Body of pancreas (tissue), 4 donors: Measurements from ENCODE around the gene DMRT3.

Source experiments
- POLR2A ChIP-seq, 3 donors: fragments of 450-650 bp; IDR thresholded peaks; one replicate each; pipeline ENCODE4 v1.6.1; 2016; ENCODE audit warnings: antibody characterized with exemption in 3 of 3, mild to moderate bottlenecking in 2 of 3
- TF ChIP-seq, protein P1 (sequence below), 7 experiments: fragments of 450-650 bp in 4 of 7; fragments of 200-600 bp in 3 of 7; sonication (generic) in 3 of 7; IDR thresholded peaks; one replicate each; pipeline ENCODE4 v1.5.1; 2016 to 2019; ENCODE audit warnings: antibody characterized with exemption in 7 of 7

DNA sequence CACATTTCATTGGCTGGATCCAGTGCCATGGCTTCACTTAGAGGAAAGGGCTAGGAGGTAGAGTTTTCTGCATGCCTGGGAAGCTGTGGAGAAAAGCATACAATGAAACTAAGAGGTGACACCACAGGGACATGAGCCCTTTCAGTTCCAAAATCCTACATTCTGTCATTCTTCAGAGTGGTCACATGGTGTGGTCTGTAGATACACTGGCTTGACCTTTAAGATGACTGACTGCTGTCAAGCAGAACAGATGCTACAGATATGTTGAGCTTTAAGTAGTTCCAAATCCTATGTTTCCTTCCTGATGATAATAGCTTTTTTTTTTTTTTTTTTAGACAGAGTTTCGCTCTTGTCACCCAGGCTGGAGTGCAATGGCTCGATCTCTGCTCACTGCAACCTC is 26.2 kb downstream of the DMRT3 start:
- TF ChIP-seq, protein P1, sequence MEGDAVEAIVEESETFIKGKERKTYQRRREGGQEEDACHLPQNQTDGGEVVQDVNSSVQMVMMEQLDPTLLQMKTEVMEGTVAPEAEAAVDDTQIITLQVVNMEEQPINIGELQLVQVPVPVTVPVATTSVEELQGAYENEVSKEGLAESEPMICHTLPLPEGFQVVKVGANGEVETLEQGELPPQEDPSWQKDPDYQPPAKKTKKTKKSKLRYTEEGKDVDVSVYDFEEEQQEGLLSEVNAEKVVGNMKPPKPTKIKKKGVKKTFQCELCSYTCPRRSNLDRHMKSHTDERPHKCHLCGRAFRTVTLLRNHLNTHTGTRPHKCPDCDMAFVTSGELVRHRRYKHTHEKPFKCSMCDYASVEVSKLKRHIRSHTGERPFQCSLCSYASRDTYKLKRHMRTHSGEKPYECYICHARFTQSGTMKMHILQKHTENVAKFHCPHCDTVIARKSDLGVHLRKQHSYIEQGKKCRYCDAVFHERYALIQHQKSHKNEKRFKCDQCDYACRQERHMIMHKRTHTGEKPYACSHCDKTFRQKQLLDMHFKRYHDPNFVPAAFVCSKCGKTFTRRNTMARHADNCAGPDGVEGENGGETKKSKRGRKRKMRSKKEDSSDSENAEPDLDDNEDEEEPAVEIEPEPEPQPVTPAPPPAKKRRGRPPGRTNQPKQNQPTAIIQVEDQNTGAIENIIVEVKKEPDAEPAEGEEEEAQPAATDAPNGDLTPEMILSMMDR (IDR thresholded peaks at IDR 0.05) = no peak
- no peak for TF ChIP-seq POLR2A (IDR thresholded peaks at IDR 0.05)
